Measurements from ENCODE around the gene ACRBP. TPM values are rescaled to one million over a fixed set of nuclear protein-coding genes. Genes with fewer than 3 reads are reported as not detected.
"Not testable (repeated sequence)": the region's sequence is repeated elsewhere in the genome, so short reads cannot be mapped to it uniquely, and the experiment has no call there.

ACRBP gene
- total and polyA plus RNA-seq, 12 donors: 0.25 to 4.1 (median 0.43) TPM; not detected in 1

DNA sequence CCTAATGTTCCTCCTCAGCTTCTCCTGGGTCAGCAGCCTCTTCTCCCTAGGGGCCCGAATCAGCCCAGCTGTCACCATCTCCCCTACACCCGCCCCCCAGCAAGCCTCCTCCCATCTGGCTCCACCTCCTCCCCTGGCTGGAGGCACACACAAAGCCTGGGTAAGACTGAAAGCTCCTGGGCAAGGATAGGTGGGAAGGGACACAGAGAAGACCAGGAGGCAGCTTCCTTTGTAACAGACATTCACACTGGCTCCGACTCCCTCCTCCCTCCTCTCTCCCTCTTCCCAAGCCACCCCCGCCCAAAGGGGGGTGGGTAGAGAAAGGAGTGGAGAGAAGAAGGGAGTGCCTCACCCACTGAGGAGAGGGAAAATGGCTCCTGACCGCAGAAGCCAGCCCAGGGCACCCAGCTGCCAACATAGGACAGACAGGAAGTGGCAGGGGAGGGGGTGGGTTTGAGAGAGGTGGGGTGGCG is 44.1 kb downstream of the ACRBP start:
- H3K4me1 ChIP-seq: peaks cover 9 to 49% (median 41%) of the 10 kb centered on the region in 9 donors
- intact Hi-C loops (cut with DNase I): loop anchor here in 4 of 10 donors (5.0 kb wide), 2 partner anchors 36 to 41 kb away; partner anchors contain the start of gene NOP2 (in 3 of the 4)
- H3K9me3 ChIP-seq: peaks cover 0 to under 1% (median 0%) of the 10 kb centered on the region in 11 donors
- ATAC-seq (peak in 2 of 8 donors; percentile 4 to 7), DNase-seq (peak; percentile 66 to 69)
- H3K4me3 ChIP-seq: peak overlapping the region in 7 of 10 donors; percentile 4 to 100 (median 28)
- peaks cover 7 to 70% (median 43%) of the 10 kb centered on the region in 9 donors for H3K36me3 ChIP-seq
- peak overlapping the region in 8 of 10 donors; percentile 9 to 100 (median 44) for H3K27ac ChIP-seq
- WGBS, 2 donors: 11 to 27% methylated on average over 6 of the region's 6 CpGs
- H3K27me3 ChIP-seq: no peaks in the 10 kb centered on the region
- TF ChIP-seq, protein P1, sequence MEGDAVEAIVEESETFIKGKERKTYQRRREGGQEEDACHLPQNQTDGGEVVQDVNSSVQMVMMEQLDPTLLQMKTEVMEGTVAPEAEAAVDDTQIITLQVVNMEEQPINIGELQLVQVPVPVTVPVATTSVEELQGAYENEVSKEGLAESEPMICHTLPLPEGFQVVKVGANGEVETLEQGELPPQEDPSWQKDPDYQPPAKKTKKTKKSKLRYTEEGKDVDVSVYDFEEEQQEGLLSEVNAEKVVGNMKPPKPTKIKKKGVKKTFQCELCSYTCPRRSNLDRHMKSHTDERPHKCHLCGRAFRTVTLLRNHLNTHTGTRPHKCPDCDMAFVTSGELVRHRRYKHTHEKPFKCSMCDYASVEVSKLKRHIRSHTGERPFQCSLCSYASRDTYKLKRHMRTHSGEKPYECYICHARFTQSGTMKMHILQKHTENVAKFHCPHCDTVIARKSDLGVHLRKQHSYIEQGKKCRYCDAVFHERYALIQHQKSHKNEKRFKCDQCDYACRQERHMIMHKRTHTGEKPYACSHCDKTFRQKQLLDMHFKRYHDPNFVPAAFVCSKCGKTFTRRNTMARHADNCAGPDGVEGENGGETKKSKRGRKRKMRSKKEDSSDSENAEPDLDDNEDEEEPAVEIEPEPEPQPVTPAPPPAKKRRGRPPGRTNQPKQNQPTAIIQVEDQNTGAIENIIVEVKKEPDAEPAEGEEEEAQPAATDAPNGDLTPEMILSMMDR (IDR thresholded peaks at IDR 0.05): no peak

- 40 to 48% methylated on average over 3 of the region's 3 CpGs for WGBS, 2 donors
- H3K4me1 ChIP-seq: peaks cover 9 to 49% (median 41%) of the 10 kb centered on the region in 9 donors
- ATAC-seq: no peak
- intact Hi-C loops (cut with DNase I): loop anchor here in 4 of 10 donors (5.0 kb wide), 2 partner anchors 35 to 40 kb away; partner anchors contain the start of gene NOP2 (in 3 of the 4)
- peaks cover 10 to 76% (median 48%) of the 10 kb centered on the region in 9 donors for H3K36me3 ChIP-seq
- no peak for DNase-seq
- H3K27me3 ChIP-seq: no peaks in the 10 kb centered on the region
- H3K4me3 ChIP-seq: peak overlapping the region in 3 of 10 donors; percentile 2 to 100 (median 15)
- H3K27ac ChIP-seq: peak overlapping the region in 7 of 10 donors; percentile 9 to 100 (median 46)
- H3K9me3 ChIP-seq: no peaks in the 10 kb centered on the region
- TF ChIP-seq, protein P1 (IDR thresholded peaks at IDR 0.05): no peak
These were observed 44.7 kb downstream of the ACRBP start for GRCh38 chr12:6602526-6602925.

DNA sequence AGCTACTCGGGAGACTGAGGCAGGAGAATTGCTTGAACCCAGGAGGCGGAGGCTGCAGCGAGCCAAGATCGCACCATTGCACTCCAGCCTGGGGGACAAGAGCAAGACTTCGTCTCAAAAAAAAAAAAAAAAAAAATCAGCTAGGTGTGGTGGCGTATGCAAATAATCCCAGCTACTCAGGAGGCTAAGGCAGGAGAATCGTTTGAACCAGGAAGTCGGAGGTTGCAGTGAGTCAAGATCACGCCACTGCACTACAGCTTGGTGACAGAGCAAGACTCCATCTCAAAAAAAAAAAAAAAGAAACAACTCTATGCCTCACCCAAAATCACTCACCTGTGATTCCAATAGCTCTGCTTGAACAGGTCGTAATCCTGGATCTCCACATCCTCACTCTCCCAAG is 51.6 kb downstream of the ACRBP start:
- H3K4me3 ChIP-seq; ATAC-seq; H3K27ac ChIP-seq; H3K4me1 ChIP-seq; H3K27me3 ChIP-seq; intact Hi-C loops (cut with DNase I); H3K9me3 ChIP-seq; DNase-seq: not testable (repeated sequence)
- 90 to 91% methylated on average over 10 of the region's 10 CpGs for WGBS, 2 donors
- H3K36me3 ChIP-seq: peaks cover 20 to 100% (median 99%) of the 10 kb centered on the region in 9 donors

- H3K9me3 ChIP-seq: no peaks in the 10 kb centered on the region
- no peaks in the 10 kb centered on the region for H3K27me3 ChIP-seq
- ATAC-seq (no peak), DNase-seq (no peak)
- peaks cover 14 to 100% (median 100%) of the 10 kb centered on the region in 9 donors for H3K36me3 ChIP-seq
- WGBS, 2 donors: 91 to 94% methylated on average over 8 of the region's 8 CpGs
- no peak overlapping the region for H3K4me3 ChIP-seq
- no peak overlapping the region for H3K27ac ChIP-seq
- H3K4me1 ChIP-seq: peaks cover 0 to 12% (median 0%) of the 10 kb centered on the region in 9 donors
- TF ChIP-seq, protein P1 (IDR thresholded peaks at IDR 0.05): no peak
- intact Hi-C loops (cut with DNase I): no loop called here
These were observed 55.1 kb downstream of the ACRBP start for GRCh38 chr12:6592087-6592486.

Other genes starting within 250 kb of the ACRBP start
- 1 to 10 TPM in 1 of 10 donors, under 1 TPM in 3, not detected in 6; 0.30 to 3.4 (median 0.32) TPM for gene CD27, start 202.5 kb downstream of the ACRBP start, total RNA-seq
- gene CD27, start 202.5 kb downstream of the ACRBP start, polyA plus RNA-seq: under 1 TPM; 0.28 to 0.59 TPM
- gene TAPBPL, start 195.4 kb downstream of the ACRBP start, total RNA-seq: 10 to 100 TPM; 14.8 to 57.5 (median 17.8) TPM
- 10 to 100 TPM in 1 of 2 donors, 1 to 10 TPM in 1; 7.9 to 16.7 TPM for gene TAPBPL, start 195.4 kb downstream of the ACRBP start, polyA plus RNA-seq
- gene VAMP1, start 176.8 kb downstream of the ACRBP start, total RNA-seq: 1 to 10 TPM; 1.4 to 6.1 (median 3.0) TPM
- 10 to 100 TPM in 1 of 2 donors, 1 to 10 TPM in 1; 2.7 to 10.2 TPM for gene VAMP1, start 176.8 kb downstream of the ACRBP start, polyA plus RNA-seq
- gene MRPL51, start 154.2 kb downstream of the ACRBP start, total RNA-seq: 100 to 1,000 TPM; 232 to 300 (median 255) TPM
- gene MRPL51, start 154.2 kb downstream of the ACRBP start, polyA plus RNA-seq: 100 to 1,000 TPM; 123 to 181 TPM
- gene NCAPD2, start 153.3 kb downstream of the ACRBP start, total RNA-seq: 10 to 100 TPM in 8 of 10 donors, 1 to 10 TPM in 2; 8.4 to 18.8 (median 13.1) TPM
- gene NCAPD2, start 153.3 kb downstream of the ACRBP start, polyA plus RNA-seq: 1 to 10 TPM; 5.4 to 5.8 TPM
- gene GAPDH, start 112.9 kb downstream of the ACRBP start, total RNA-seq: 1,000 to 10,000 TPM; 4,081 to 7,888 (median 4,666) TPM
- 1,000 to 10,000 TPM; 5,840 to 6,426 TPM for gene GAPDH, start 112.9 kb downstream of the ACRBP start, polyA plus RNA-seq
- gene IFFO1, start 91.4 kb downstream of the ACRBP start, total RNA-seq: 10 to 100 TPM; 10.5 to 21.6 (median 17.3) TPM
- 10 to 100 TPM; 14.3 to 30.5 TPM for gene IFFO1, start 91.4 kb downstream of the ACRBP start, polyA plus RNA-seq
- gene NOP2, start 79.1 kb downstream of the ACRBP start, total RNA-seq: 10 to 100 TPM; 11.1 to 29.2 (median 15.3) TPM
- gene NOP2, start 79.1 kb downstream of the ACRBP start, polyA plus RNA-seq: 10 to 100 TPM; 18.5 to 31.1 TPM
- gene CHD4, start 40.1 kb downstream of the ACRBP start, total RNA-seq: 100 to 1,000 TPM; 125 to 201 (median 153) TPM
- gene CHD4, start 40.1 kb downstream of the ACRBP start, polyA plus RNA-seq: 100 to 1,000 TPM; 129 to 265 TPM
- gene LPAR5, start 11.5 kb downstream of the ACRBP start, total RNA-seq: 10 to 100 TPM in 1 of 10 donors, 1 to 10 TPM in 9; 2.1 to 10.0 (median 4.4) TPM
- 1 to 10 TPM; 1.7 to 4.4 TPM for gene LPAR5, start 11.5 kb downstream of the ACRBP start, polyA plus RNA-seq
- gene ING4, start 15.7 kb upstream of the ACRBP start, total RNA-seq: 10 to 100 TPM; 17.7 to 32.5 (median 22.6) TPM
- 10 to 100 TPM; 20.0 to 25.5 TPM for gene ING4, start 15.7 kb upstream of the ACRBP start, polyA plus RNA-seq
- gene ZNF384, start 41.9 kb upstream of the ACRBP start, total RNA-seq: 10 to 100 TPM; 25.1 to 36.0 (median 29.0) TPM
- 10 to 100 TPM; 17.6 to 23.7 TPM for gene ZNF384, start 41.9 kb upstream of the ACRBP start, polyA plus RNA-seq
- gene PIANP, start 53.4 kb upstream of the ACRBP start, total RNA-seq: under 1 TPM in 4 of 10 donors, not detected in 6; 0.12 to 0.54 (median 0.25) TPM
- under 1 TPM; 0.22 to 0.58 TPM for gene PIANP, start 53.4 kb upstream of the ACRBP start, polyA plus RNA-seq
- 10 to 100 TPM; 67.4 to 89.8 (median 77.9) TPM for gene COPS7A, start 76.6 kb upstream of the ACRBP start, total RNA-seq
- 10 to 100 TPM; 31.1 to 91.5 TPM for gene COPS7A, start 76.6 kb upstream of the ACRBP start, polyA plus RNA-seq
- gene MLF2, start 105.7 kb upstream of the ACRBP start, total RNA-seq: 100 to 1,000 TPM; 135 to 182 (median 148) TPM
- gene MLF2, start 105.7 kb upstream of the ACRBP start, polyA plus RNA-seq: 100 to 1,000 TPM; 108 to 197 TPM
- 100 to 1,000 TPM in 5 of 10 donors, 10 to 100 TPM in 5; 73.3 to 194 (median 96.0) TPM for gene PTMS, start 118.9 kb upstream of the ACRBP start, total RNA-seq
- 100 to 1,000 TPM; 289 to 361 TPM for gene PTMS, start 118.9 kb upstream of the ACRBP start, polyA plus RNA-seq
- 1 to 10 TPM in 1 of 10 donors, under 1 TPM in 7, not detected in 2; 0.16 to 2.1 (median 0.26) TPM for gene LAG3, start 125.1 kb upstream of the ACRBP start, total RNA-seq
- gene LAG3, start 125.1 kb upstream of the ACRBP start, polyA plus RNA-seq: 1 to 10 TPM in 1 of 2 donors, under 1 TPM in 1; 0.13 to 1.2 TPM
- 10 to 100 TPM in 2 of 10 donors, 1 to 10 TPM in 8; 2.8 to 44.3 (median 5.0) TPM for gene CD4, start 142.1 kb upstream of the ACRBP start, total RNA-seq
- 1 to 10 TPM; 2.6 to 3.2 TPM for gene CD4, start 142.1 kb upstream of the ACRBP start, polyA plus RNA-seq
- 1 to 10 TPM; 1.8 to 5.7 (median 3.8) TPM for gene GPR162, start 174.4 kb upstream of the ACRBP start, total RNA-seq
- gene GPR162, start 174.4 kb upstream of the ACRBP start, polyA plus RNA-seq: 10 to 100 TPM in 1 of 2 donors, 1 to 10 TPM in 1; 7.0 to 16.8 TPM
- gene P3H3, start 181.0 kb upstream of the ACRBP start, total RNA-seq: 10 to 100 TPM in 9 of 10 donors, 1 to 10 TPM in 1; 6.4 to 24.6 (median 16.0) TPM
- gene P3H3, start 181.0 kb upstream of the ACRBP start, polyA plus RNA-seq: 10 to 100 TPM; 12.5 to 37.8 TPM
- gene GNB3, start 193.5 kb upstream of the ACRBP start, total RNA-seq: 10 to 100 TPM in 2 of 10 donors, 1 to 10 TPM in 8; 2.4 to 14.6 (median 7.5) TPM
- 10 to 100 TPM in 1 of 2 donors, 1 to 10 TPM in 1; 1.9 to 15.0 TPM for gene GNB3, start 193.5 kb upstream of the ACRBP start, polyA plus RNA-seq
- 1 to 10 TPM in 3 of 10 donors, under 1 TPM in 6, not detected in 1; 0.22 to 4.0 (median 0.55) TPM for gene CDCA3, start 203.9 kb upstream of the ACRBP start, total RNA-seq
- gene CDCA3, start 203.9 kb upstream of the ACRBP start, polyA plus RNA-seq: 1 to 10 TPM in 1 of 2 donors, under 1 TPM in 1; 0.45 to 1.5 TPM
- 10 to 100 TPM; 64.8 to 95.5 (median 74.1) TPM for gene USP5, start 204.7 kb upstream of the ACRBP start, total RNA-seq
- 10 to 100 TPM; 17.6 to 37.4 TPM for gene USP5, start 204.7 kb upstream of the ACRBP start, polyA plus RNA-seq
- 1,000 to 10,000 TPM in 1 of 10 donors, 100 to 1,000 TPM in 9; 739 to 1,044 (median 839) TPM for gene TPI1, start 220.1 kb upstream of the ACRBP start, total RNA-seq
- 1,000 to 10,000 TPM in 1 of 2 donors, 100 to 1,000 TPM in 1; 367 to 1,432 TPM for gene TPI1, start 220.1 kb upstream of the ACRBP start, polyA plus RNA-seq
- 1 to 10 TPM; 2.0 to 5.6 (median 3.4) TPM for gene SPSB2, start 225.9 kb upstream of the ACRBP start, total RNA-seq
- gene SPSB2, start 225.9 kb upstream of the ACRBP start, polyA plus RNA-seq: 1 to 10 TPM; 5.4 to 5.6 TPM

Measured in heart right ventricle (tissue), 16 donors.